Stimulated activated CD4-positive, alpha-beta T cell treated with anti-CD3 and anti-CD28 coated beads, Interleukin-2, amount 100 ng/mL, for 48 hours (primary cell): ENCODE data around the gene SIDT2.
"Not testable (repeated sequence)": the region's sequence is repeated elsewhere in the genome, so short reads cannot be mapped to it uniquely, and the experiment has no call there.

Experiments used
- DNase-seq, 2 donors: peaks; one replicate each; pipeline ENCODE4 v3.0.0-alpha.2; 2020

Gene SIDT2

DNA sequence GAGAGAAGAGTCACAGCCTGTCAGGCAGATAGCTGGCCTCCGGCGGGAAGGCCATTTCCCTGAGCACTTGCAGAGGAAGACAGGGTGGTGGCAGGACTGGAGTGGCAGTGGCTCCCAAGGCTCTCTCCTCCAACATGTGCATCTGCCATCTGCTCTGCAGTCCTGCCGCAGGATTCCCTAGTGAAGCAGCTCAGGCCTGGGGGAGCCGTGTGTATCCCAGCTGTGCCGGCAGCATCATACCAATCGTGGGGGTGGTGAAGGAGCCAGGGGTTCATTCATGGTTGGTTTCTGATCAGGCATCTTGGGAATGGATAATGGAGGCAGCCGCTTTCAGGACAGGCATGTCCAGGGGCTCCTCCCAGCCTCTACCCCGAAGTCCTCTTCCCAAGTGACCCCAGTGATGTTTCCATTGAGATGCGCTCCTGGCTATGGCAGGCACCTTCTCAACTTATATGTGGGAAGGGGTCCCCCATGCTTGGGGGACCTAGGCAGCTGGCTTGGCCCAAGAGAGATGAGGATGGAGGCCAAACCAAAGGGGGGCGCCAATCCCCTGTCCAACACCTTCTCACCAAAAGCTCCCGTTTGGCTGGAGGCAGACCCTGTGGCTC is 26.8 kb downstream of the SIDT2 start:
- no peak for DNase-seq

DNA sequence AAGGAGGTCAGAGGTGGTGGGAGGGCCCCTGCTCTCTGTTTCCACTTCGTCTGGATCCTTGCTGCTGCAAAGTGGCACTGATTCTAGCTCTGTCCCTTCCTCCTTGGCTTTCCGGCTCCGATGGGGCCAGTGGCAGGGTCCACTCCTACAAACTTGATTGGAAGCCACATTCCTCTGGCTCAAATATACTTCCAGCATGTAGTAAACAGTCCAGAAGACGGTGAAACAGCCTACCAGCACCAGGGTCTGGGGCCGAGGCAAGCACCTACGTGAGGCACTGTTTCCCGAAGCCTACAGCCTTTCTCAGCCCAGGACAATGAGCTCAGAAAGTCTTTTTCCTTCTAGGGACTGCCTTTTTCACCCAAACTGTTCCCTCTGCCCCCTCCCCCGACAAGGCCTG is 27.6 kb downstream of the SIDT2 start:
- DNase-seq, result not testable (repeated sequence)

DNA sequence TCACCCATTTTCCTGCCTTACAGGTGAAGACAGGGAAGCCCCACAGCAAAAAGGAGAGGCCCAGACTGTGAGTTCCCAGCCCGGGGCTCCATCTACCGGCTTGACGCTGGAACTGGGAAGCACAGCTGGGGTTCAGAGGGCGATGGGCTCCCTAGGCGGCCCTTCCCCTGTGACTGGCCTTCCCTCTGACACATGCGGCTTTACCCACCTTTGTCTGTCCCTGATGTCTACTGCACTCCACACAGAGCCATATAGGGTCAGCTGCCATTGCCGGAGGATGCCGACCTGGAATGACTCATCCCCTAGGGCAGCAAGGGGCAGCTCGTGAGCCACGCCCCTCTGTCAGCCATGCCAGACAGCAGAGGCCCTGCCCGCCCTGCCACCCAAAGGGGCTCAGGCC is 28.3 kb downstream of the SIDT2 start:
- not testable (repeated sequence) for DNase-seq

DNA sequence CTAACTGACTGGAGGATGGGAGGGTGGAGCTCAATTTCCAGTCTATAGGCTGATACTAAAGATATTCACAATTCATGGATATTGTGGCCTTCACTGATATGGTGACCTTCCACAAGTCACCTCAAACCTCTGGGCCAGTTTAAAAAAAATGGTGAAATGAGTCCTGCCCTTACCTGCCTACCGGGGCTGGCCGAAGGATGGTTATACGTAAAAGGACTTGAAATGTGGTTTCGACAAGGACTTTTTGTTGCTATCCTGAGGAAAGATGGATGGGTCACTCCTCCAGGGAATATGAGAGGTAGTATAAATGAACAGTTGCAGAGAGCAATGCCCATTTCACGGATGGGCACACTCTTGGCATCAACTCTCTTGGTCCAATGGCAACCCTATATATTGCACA is 28.9 kb downstream of the SIDT2 start:
- DNase-seq, result not testable (repeated sequence)

DNA sequence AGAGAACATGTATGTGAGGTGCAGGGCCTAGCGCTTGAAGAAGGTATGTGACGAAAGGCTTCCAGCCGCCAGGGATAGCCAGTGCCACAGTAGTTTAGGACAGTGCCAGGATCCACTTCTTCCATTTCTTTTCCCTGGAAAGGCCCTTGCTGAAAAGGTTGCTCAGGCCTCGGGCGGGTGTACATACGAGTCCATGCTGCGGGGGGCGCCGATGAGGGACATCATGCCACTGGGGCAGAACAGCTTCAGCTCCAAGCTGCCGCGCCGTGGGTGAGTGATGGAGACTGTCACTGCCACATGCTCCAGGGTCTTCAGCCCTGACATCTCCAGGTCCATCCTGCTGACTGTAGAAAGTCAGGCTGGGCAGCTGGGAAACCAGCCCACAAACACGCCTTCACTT is 30.2 kb downstream of the SIDT2 start:
- DNase-seq, result not testable (repeated sequence)

DNA sequence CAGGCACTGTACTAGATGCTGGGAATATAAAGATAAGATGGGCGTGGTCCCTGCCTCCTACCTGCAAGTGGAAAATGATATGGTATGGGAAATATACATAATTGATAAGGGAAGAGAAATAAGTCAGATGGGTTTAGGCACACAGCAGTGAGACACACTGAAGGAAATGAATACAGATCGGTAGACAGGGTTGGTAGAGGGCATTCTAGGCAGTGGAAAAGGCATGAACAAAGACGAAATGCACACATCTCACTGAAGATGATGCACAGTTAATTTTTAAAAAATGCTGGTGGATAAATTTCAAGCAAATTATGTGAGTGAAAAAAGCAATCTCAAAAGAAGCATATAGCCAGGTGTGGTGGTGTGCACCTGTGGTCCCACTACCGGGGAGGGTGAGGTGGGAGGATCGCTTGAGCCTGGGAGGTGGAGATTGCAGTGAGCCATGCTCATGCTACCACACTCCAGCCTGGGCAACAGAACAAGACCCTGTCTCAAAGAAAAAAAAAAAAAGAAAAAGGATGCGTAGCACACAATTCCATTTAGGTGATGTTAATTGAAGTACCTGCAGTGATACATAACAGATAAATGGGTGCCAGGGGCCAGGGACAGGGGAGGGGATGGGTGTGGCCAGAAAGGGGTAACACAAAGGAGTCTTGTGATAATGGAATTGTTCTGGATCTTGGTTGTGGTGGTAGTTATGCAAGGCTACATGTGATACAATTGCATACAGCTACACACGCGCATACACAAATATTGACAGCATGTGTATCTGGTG is 31.0 kb downstream of the SIDT2 start:
- not testable (repeated sequence) for DNase-seq

DNA sequence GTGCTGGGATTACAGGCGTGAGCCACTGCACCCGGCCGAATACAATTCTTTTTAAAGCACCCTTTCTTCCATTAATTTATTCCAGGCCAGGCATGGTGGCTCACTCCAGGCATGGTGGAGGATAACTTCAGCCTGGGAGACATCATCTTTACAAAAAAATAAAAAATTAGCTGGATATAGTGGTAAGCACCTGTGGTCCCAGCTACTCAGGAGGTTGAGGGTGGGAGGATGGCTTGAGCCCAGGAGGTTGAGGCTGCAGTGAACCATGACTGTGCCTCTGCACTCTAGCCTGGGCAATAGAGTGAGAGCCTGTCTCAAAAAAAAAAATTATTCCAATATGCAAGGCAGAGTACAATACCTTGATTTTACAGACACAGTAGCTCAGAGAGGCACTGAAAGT is 32.1 kb downstream of the SIDT2 start:
- DNase-seq, result no peak

DNA sequence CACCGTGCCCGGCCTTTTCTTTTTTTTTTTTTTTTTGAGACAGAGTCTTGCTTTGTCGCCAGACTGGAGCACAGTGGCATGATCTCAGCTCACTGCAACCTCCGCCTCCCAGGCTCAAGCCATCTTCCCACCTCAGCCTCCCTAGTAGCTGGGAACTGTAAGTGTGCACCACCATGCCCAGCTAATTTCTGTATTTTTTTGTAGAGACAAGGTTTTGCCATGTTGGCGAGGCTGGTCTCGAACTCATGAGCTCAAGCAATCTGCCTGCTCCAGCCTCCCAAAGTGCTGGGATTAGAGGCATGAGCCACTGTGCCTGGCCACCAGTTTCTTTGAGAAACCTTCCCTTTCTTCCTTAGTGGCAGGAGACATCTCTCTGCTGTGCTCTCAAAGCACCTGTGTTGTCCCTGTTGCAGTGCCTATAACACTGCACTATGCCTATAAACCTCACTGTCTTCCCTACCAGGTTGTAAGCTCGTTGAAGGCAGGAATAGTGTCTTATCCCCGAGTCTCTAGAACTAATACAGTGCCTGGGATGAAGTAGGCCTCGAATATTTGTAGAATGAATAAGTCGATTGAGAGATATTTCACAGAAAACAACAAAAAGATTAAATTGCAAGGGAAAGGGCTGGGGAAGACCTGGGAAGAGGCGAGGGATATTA is 34.3 kb downstream of the SIDT2 start:
- no peak for DNase-seq

DNA sequence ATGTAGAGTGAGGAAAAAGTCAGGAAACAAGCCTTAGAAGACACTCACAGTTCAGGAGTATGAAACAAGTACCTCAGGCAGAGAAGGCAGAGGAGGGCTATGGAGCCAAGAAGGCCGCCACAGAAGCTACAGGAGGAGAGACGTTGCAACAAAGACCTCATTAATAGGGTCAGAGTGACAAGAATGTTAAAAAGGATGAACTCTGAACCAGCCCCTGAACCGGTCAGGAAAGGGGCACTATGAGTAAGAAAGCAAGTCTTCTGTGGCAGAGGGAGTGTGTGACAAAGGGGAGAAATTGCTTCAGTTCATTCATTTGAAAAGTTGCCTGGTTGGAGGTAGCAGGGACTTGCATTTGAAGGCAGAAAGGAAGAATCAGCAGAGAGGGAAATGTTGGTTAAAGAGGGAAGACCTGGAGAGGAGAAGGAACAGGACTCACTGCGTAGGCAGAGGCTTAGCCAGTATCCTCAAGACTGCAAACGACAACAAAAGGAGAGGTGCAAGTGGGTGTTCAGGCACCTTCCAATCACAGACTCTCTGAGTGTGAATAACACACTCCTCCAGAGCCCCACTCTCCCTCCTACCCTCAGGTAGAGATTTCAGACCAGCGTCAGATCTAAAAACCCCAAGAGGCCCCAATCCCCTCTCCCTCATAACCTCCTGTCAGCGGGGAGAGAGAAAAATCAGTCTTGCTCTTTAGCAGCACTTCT is 36.0 kb downstream of the SIDT2 start:
- no peak for DNase-seq

DNA sequence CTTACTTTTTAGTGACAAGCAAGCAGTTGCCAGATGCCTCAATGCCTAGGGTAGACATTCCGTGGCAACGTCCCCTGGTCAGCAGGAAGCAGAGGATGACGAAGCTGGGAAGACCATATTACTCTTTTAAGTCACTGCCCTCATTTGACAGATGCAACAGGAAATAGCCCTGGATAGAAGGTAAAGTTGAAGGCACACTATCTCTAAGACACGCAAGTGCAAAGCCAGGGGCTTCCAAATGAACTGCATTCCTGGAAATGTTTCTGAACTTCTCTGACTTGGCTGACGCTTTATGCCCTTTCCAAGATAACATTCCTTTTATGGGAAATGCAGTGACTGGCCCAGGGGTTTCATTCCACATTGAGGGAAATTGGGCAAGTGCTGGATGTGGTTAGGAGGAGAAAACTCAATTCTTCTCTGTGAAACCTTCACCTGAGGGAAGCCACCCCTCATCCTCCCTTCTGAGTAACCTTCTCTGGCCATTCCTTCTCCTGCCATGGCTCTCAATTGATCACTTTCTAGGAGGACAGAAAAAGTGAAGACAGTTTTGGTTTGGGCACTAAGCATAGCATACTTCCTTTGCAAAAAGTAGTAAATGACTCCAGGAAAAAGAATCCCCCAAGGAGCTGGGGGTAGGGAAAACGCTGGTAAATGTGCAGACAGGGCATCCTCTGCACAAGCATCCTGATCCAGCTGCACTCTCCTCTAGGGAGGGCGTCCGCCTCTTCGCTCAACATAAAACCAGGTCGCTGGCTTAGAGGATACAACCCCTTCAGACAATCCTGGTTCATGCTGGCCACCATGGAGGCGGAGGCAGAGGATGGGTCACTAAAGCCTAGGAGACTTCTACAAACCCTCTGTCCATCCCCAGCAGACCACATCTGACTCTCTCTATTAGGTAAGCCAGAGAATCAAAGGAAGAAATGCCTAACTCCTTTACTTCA is 38.9 kb downstream of the SIDT2 start:
- DNase-seq, result no peak

DNA sequence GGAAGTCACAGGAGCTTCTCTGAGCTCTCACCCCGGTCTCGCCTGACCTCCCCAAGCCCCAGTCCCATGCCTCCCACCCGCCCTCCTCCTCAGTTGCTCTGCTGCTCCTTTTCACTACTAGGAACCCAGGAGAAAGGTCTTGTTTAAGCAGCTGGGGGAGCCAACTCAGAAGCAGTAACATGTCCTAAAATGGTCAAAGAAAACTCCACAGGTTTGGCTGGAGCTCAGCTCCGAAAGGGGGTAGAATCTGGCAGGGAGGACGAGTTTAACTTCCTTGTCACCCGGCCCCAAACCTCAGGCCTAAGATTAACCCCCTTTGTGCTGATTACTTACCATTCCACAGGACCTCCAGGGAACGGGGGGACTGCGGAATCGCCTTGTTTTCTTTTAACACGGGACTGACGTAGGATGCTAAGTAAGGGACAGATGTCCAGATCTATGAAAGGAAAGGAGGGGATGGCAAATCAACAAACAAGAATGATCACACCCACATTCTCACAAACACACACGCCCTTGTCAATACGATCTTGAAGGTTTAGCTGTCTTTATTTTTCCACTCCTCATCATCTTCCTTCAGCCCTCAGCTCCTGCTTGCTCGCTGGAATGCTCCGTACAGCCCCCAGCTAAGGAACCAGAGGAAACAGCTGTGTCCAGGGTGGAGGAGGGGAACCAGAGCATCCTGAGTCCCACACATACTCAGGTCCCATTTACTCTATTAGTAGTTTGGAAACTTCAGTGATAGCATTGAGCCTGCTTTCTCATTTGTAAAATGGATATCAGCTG is 39.8 kb downstream of the SIDT2 start:
- DNase-seq, result no peak

DNA sequence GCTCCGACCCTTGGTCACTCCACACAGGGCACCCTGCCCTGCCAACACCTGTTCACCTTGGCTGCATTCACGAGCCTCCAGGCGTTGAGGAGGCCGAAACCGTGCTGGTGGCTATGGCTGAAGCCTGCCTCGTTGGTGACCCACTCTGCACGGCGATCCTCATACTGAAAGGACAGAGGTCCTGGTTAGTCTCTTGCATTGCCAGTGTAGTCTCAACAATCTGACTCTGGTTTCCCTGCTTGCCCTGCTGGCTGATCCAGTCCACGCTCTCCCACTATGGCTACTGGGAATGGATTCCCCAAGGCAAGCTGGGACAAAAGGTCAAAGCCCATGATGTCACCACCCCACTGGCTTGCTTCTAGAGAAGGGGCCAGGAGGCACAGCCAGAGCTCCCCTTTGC is 40.5 kb downstream of the SIDT2 start:
- DNase-seq, result no peak

DNA sequence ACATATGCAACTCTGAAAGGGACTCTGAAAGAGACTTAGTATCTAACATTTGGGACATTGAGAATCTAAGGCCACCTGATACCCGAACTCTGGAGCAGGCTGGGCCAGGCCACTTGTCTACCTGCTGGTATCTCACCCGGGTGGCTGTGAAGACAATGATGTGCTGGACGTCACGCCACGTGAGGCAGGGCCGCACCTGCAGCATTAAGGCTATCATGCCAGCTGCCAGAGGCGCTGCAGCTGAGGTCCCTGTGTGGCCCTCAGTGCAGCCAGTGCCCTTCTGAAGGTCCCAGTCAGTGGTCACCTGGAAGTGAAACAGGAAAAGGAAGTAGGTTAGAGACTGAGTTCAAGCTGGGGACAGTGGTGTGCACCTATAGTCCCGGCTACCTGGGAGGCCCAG is 40.9 kb downstream of the SIDT2 start:
- DNase-seq, result no peak

DNA sequence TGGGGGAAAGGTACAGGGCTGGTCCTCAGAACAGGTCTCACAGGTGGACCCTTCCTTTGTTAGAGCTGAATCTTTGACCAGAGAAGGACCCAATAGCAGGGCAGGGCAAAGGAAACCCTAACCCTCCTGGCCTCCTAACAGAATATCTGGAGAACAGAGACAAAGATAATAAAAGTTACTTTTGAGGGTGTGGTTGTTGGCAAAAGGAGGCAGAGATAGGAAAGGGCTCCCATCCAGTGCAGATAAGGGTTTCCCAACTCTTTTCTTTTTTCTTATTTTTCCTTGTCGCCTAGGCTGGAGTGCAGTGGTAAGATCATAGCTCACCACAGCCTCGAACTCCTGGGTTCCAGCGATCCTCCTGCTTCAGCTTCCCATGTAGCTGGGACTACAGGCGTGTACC is 41.5 kb downstream of the SIDT2 start:
- no peak for DNase-seq

DNA sequence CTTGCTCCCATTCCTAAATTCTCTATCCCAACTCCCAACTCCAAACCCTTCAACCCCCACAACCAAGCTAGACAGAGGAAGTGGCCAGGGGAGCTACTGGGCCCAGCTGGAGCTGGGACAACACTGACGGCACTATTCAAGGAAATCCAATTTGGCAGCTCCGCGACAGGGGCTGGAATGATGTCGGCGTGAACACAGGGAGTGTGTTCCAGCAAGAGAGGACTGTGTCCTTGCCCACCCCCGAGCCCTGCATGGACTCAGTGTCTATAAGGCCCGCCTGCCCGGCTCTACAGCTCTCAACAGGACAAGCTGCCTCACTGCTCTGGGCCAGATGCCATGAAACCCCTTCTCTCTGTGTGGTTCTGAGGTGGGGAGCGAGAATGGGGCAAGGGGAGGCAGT is 42.0 kb downstream of the SIDT2 start:
- no peak for DNase-seq

DNA sequence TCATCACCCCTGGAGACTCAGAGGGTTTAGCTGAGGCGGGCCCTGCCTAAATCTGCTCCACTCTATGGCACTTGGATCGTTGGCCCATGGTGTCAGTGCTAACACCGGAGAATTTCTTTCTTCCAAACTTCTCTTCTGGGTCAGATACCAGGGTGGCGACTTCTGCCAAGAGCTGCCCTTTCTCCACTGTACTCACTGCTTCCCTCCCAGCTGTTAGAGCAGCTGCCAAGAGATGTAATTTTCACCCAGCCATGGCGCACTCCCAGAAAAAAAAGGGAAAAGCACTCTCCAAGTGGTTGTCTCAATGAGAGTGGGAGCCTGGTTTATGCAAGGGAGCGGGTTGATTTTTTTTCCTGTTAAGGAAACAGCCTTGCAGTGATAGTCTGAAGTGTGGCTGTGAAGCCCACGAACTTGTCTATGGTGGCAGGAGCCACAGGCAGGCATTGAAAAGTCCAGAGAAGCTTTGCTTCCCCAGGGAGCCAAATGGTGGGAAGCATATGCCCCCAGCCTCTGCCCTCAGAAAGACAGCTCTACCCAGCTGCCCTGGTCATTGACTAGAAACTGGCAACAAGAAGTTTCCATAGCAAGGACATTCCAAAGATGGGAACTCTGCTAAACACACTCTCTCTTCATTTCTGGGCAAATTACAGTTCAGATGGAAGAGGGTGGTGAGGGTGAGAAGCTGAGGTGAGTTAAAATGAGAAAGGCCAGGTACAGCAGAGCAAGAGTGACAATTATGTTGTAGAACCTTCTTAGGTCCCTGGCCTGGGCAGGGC is 42.6 kb downstream of the SIDT2 start:
- no peak for DNase-seq

DNA sequence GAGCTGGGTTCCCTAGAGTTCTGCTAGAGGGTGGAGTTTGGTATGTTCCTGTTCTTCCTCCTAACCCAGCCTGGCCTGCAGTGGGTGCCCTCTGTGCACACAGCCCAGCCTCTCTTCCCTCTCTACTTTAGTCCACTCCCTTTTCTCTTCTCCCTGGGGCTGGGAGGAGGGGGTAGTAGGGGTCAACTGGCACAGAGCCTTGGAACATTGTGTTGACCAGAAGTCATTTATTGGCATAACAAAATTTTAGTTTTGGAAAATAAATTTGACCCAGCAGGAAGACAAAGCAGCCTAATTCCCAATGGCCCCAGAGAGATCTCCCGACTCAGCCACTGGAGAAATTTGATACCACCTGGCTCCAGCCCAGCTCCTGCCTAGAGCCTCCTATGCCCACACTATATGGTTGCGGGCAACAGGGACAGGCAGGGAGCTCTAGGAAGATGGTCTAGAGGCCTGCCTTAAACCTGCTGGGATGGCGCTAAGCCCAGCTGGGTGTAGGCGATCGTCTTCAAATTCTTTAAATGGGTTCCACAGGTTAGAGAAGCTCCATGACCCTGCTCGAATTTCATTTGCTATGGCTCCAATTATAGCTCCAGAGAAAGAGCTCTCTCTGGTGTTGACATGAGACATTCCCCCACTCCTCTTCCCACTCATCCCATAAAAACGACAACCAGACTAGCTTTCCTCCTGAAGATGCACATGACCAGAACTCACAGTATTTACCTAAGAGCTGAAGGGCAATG is 43.4 kb downstream of the SIDT2 start:
- no peak for DNase-seq

DNA sequence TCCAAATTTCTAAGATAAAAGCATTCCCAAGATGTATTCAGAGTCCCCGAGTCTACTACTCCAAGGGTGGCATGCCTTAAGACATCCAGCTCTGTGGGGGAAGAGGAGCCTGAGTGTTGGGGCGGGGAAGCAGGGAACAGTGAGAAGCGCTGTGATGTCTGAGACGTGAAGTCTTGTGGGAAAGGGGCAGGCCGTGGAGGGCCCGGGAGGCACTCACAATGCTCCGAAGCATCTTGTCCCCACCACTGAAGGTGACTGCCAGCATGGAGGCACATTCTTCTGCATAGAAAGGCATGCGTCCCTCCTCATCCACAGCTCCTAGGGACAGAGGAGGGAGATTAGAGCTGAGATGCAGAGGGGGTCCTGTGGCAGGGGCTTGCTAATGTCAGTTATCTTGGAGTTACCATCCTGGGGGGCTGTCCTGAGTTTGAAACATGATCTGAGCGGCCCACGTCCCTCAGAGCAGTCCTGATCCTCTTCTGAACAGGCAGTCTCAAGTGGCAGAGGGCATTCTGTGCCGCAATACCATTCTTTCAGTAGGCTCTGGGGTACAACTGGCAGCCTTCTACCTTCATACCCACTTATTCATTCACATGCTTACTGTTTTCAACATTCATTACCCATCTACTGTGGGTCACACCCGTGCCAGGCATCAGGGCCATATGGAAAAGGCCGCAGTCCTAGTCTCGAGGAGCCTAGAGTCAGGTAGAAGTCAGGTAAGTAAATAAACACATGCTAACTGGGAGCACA is 44.6 kb downstream of the SIDT2 start:
- DNase-seq, result no peak
